GM19099 (cell line): Measurements from ENCODE around the gene PLAAT1.

Experiments used
- POLR2A ChIP-seq: IDR thresholded peaks from 3 replicates; pipeline ENCODE4 v1.6.1; 2011; ENCODE audit warnings: low read depth; ENCODE audit not compliant: insufficient read length; ENCODE audit errors: extremely low read depth

Gene PLAAT1

DNA sequence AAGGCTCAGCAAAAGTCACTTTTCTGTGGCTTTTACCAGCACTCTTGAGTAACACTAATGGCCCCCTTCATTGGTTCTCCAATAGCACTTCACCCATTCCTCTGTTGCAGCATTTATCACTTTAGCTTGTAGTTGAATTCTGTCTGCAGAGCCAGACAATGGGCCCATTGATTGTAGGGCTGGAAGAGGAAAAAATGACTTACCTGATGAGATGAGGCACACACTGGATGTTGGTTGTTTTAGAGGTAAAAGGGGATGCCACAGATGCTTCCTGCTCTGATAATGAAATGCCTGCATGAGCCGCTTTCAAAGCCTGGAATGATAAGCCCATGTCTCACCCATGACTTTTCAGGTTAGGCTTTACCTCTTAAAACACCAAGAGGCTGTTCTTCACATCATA lies 64.3 kb downstream of the PLAAT1 start:
- TF ChIP-seq POLR2A, result no peak

- no peak for TF ChIP-seq POLR2A
Measured at GRCh38 chr3:193310914-193311723, 70.1 kb downstream of the PLAAT1 start.

GRCh38 chr3:193313061-193313958 lies 72.3 kb downstream of the PLAAT1 start:
- TF ChIP-seq POLR2A, result no peak

- TF ChIP-seq POLR2A, result no peak
Measured at GRCh38 chr3:193314161-193314560, 73.1 kb downstream of the PLAAT1 start.

- TF ChIP-seq POLR2A, result no peak
Measured at GRCh38 chr3:193317682-193318300, 76.8 kb downstream of the PLAAT1 start.
